Adrenal gland (tissue), 5 donors: ENCODE measurements around the gene CHURC1.

Experiments used
- POLR2A ChIP-seq, 2 donors: fragments of 450-650 bp; IDR thresholded peaks; one replicate each; pipeline ENCODE4 v1.6.1; 2017; ENCODE audit warnings: antibody characterized with exemption in 2 of 2, mild to moderate bottlenecking in 2 of 2, moderate library complexity in 1 of 2
- TF ChIP-seq, protein P1 (sequence below), 6 experiments: fragments of 450-650 bp in 4 of 6; fragments of 200-600 bp in 2 of 6; sonication (generic) in 1 of 6; IDR thresholded peaks; 1 replicate in 5 of 6; 2 replicates in 1 of 6; pipeline versions ENCODE4 v1.5.1 to v1.8.0; 2016 to 2021; ENCODE audit warnings: antibody characterized with exemption in 6 of 6, mild to moderate bottlenecking in 2 of 6, moderate library complexity in 1 of 6
- donor health status: DM: no; HTN: no; CAD: no.

DNA sequence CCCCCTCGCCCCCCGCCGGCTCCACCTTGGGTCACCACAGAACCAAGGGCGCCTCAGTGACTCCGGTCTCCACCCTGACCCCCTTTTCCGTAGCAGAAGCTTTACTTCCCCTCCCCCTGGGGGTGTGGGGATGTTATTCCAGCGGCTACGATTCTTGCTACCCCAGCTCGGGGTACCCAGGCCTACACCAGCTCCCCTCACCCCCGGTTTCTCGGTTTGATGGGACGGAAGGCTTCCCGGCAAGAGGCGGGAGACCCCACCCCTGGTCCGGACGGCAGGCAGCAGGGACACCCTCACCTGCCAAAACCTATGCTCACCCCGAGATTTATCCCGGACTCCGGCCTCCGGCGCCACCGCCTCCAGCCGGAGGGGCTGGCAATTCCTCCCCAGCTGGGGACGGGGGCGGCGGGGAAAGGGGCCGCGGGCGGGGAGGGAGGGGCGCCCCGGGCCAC, 57.3 kb downstream of the CHURC1 start:
- TF ChIP-seq, protein P1, sequence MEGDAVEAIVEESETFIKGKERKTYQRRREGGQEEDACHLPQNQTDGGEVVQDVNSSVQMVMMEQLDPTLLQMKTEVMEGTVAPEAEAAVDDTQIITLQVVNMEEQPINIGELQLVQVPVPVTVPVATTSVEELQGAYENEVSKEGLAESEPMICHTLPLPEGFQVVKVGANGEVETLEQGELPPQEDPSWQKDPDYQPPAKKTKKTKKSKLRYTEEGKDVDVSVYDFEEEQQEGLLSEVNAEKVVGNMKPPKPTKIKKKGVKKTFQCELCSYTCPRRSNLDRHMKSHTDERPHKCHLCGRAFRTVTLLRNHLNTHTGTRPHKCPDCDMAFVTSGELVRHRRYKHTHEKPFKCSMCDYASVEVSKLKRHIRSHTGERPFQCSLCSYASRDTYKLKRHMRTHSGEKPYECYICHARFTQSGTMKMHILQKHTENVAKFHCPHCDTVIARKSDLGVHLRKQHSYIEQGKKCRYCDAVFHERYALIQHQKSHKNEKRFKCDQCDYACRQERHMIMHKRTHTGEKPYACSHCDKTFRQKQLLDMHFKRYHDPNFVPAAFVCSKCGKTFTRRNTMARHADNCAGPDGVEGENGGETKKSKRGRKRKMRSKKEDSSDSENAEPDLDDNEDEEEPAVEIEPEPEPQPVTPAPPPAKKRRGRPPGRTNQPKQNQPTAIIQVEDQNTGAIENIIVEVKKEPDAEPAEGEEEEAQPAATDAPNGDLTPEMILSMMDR (IDR thresholded peaks at IDR 0.05): no peak
- TF ChIP-seq POLR2A (IDR thresholded peaks at IDR 0.05): no peak
